K562 (cell line): ENCODE measurements around the gene SHISAL2A. TPM values are rescaled to one million over a fixed set of nuclear protein-coding genes. Genes with fewer than 3 reads are reported as not detected.

Experiments used
- ATAC-seq: fragments of 200-7000 bp; cut with Tn5 transposase; 3 replicates; pipeline ENCODE4 v1.9.1; 2020; ENCODE audit warnings: moderate library complexity
- BruUV-seq: library from RNA; stranded (reverse); fragments of 400-500 nt; replicated peaks from 2 replicates; lab custom pipeline; 2021; lab: Mats Ljungman, UMichigan
- CTCF ChIA-PET: fragments of 300-600 bp; formaldehyde crosslinking; extraction: SDS; loops from one replicate; lab custom pipeline; 2021; ENCODE audit warnings: low intra/inter-chr PET ratio; lab: Yijun Ruan, JAX
- POLR2A ChIA-PET: fragments of 300-600, 350-650 bp; sonication (Branson Sonifier 250); formaldehyde crosslinking; extraction: SDS; loops from one replicate; lab custom pipeline; 2021; ENCODE audit warnings: antibody characterized with exemption, inconsistent platforms; lab: Yijun Ruan, JAX
- DNase-seq, 4 experiments: peaks; one replicate each; pipeline versions ENCODE4 v3.0.0 to v3.0.0-alpha.2; 2011 to 2018; ENCODE audit warnings: low spot score in 3 of 4, mixed read lengths in 3 of 4; ENCODE audit errors: extremely low read depth in 1 of 4
- FAIRE-seq: peaks from 2 replicates; lab custom pipeline; 2011; peaks lifted over from hg19 to GRCh38; lab: Jason Lieb, UNC
- H2AFZ ChIP-seq: 2 replicates; pipeline ENCODE4 v1.6.0; 2011; ENCODE audit warnings: low read depth, low read length, control low read depth, inconsistent platforms
- H3K27ac ChIP-seq: fragments of 200-600 bp; 3 replicates; pipeline ENCODE4 v1.8.0; 2011; ENCODE audit warnings: low read depth, mild to moderate bottlenecking, control low read depth, inconsistent platforms, low read length, moderate library complexity, mixed read lengths; ENCODE audit errors: extremely low read depth
- H3K27me3 ChIP-seq, 2 experiments: fragments of 300-600 bp in 1 of 2; 2 replicates in 1 of 2; 3 replicates in 1 of 2; pipeline versions ENCODE4 v1.6.0 to v1.8.0; 2011; ENCODE audit warnings: inconsistent platforms in 2 of 2, low read length in 2 of 2, mild to moderate bottlenecking in 1 of 2, mixed read lengths in 1 of 2, moderate library complexity in 1 of 2; ENCODE audit not compliant: control insufficient read depth in 2 of 2, insufficient read depth in 2 of 2
- H3K36me3 ChIP-seq: fragments of 300-600 bp; 3 replicates; pipeline ENCODE4 v1.8.0; 2011; ENCODE audit warnings: mild to moderate bottlenecking, low read length, inconsistent platforms; ENCODE audit not compliant: control insufficient read depth, insufficient read depth
- H3K4me1 ChIP-seq, 2 experiments: fragments of 200-600 bp in 1 of 2; replicated peaks in 1 of 2; 2 replicates in 1 of 2; 3 replicates in 1 of 2; pipeline versions ENCODE4 v1.5.1 to v1.8.0; 2011; ENCODE audit warnings: inconsistent platforms in 2 of 2, low read length in 2 of 2, mild to moderate bottlenecking in 1 of 2, mixed read lengths in 1 of 2, moderate library complexity in 1 of 2; ENCODE audit not compliant: control insufficient read depth in 2 of 2, insufficient read depth in 2 of 2
- H3K4me2 ChIP-seq: 2 replicates; pipeline ENCODE4 v1.6.1; 2011; ENCODE audit warnings: low read length, control low read depth, inconsistent platforms, mixed read lengths; ENCODE audit not compliant: insufficient read depth
- H3K4me3 ChIP-seq: fragments of 200-600 bp; sonication (generic), shearing (Covaris generic); 2 replicates; pipeline ENCODE4 v1.5.1; 2016; ENCODE audit warnings: control low read depth, inconsistent platforms
- H3K79me2 ChIP-seq: fragments of 200-600 bp; 3 replicates; pipeline ENCODE4 v1.8.0; 2011; ENCODE audit warnings: low read length, inconsistent platforms; ENCODE audit not compliant: control insufficient read depth, insufficient read depth
- H3K9ac ChIP-seq, 2 experiments: 2 replicates each; pipeline versions ENCODE4 v1.6.0 to v1.6.1; 2011; ENCODE audit warnings: low read depth in 2 of 2, low read length in 2 of 2, control low read depth in 1 of 2, inconsistent platforms in 1 of 2, mild to moderate bottlenecking in 1 of 2, mixed read lengths in 1 of 2; ENCODE audit not compliant: insufficient read depth in 1 of 2
- H3K9me1 ChIP-seq: one replicate; pipeline ENCODE4 v1.6.0; 2011; ENCODE audit warnings: inconsistent platforms, mild to moderate bottlenecking, low read length, moderate library complexity; ENCODE audit not compliant: control insufficient read depth, insufficient read depth
- H3K9me3 ChIP-seq: replicated peaks from 2 replicates; pipeline ENCODE4 v1.5.1; 2011; ENCODE audit warnings: low read depth, low read length, inconsistent platforms; ENCODE audit not compliant: control insufficient read depth, insufficient read depth
- H4K20me1 ChIP-seq: replicated peaks from 2 replicates; pipeline ENCODE4 v1.6.1; 2011; ENCODE audit warnings: low read length, inconsistent platforms, mixed read lengths; ENCODE audit not compliant: control insufficient read depth, insufficient read depth
- ATF2 ChIP-seq: sonication (generic); formaldehyde crosslinking; IDR thresholded peaks from 2 replicates; pipeline ENCODE4 v1.8.1; 2022; ENCODE audit warnings: missing genetic modification reagents
- CCAR2 ChIP-seq: fragments of 200-400 bp; formaldehyde crosslinking; IDR thresholded peaks from 2 replicates; pipeline ENCODE4 v1.6.1; 2017; ENCODE audit warnings: mild to moderate bottlenecking, low read depth, low read length
- CREB1 ChIP-seq, 2 experiments: sonication (generic) in 1 of 2; formaldehyde crosslinking in 1 of 2; IDR thresholded peaks; 2 replicates each; pipeline versions ENCODE4 v1.6.1 to v1.8.0; 2012 to 2022; ENCODE audit warnings: inconsistent platforms in 1 of 2, mild to moderate bottlenecking in 1 of 2, missing genetic modification reagents in 1 of 2, moderate library complexity in 1 of 2
- ETS2 ChIP-seq: IDR thresholded peaks from 2 replicates; pipeline ENCODE4 v1.6.1; 2016; ENCODE audit warnings: borderline replicate concordance, missing genetic modification characterization, mild to moderate bottlenecking, moderate library complexity, missing compliant biosample characterization; ENCODE audit not compliant: poor library complexity, severe bottlenecking
- HDAC8 ChIP-seq: fragments of 450-650 bp; IDR thresholded peaks from 2 replicates; pipeline ENCODE4 v1.6.1; 2016; ENCODE audit warnings: mild to moderate bottlenecking, missing genetic modification characterization, moderate library complexity, missing compliant biosample characterization
- JUND ChIP-seq, 2 experiments: IDR thresholded peaks; 2 replicates in 1 of 2; 3 replicates in 1 of 2; pipeline ENCODE4 v1.6.1; 2011; ENCODE audit warnings: borderline replicate concordance in 2 of 2, low read depth in 2 of 2, low read length in 2 of 2, improper control_type of control experiment in 1 of 2, missing biosample characterization in 1 of 2, missing genetic modification characterization in 1 of 2, missing genetic modification reagents in 1 of 2
- KLF6 ChIP-seq: fragments of 250-450 bp; sonication (Bioruptor Pico); IDR thresholded peaks from 2 replicates; pipeline ENCODE4 v1.4.0; 2020; ENCODE audit warnings: mild to moderate bottlenecking, moderate library complexity, borderline replicate concordance
- MCM5 ChIP-seq: fragments of 450-650 bp; IDR thresholded peaks from 2 replicates; pipeline ENCODE4 v1.6.1; 2016; ENCODE audit warnings: low read depth
- MTA2 ChIP-seq: fragments of 450-650 bp; IDR thresholded peaks from 2 replicates; pipeline ENCODE4 v1.6.1; 2016; ENCODE audit warnings: low read depth
- SIRT6 ChIP-seq: IDR thresholded peaks from one replicate; pipeline ENCODE4 v1.6.1; 2012; ENCODE audit warnings: low read depth, mild to moderate bottlenecking, control low read depth, inconsistent platforms, low read length, moderate library complexity
- SRSF3 ChIP-seq: fragments of 200-400 bp; formaldehyde crosslinking; IDR thresholded peaks from 2 replicates; pipeline ENCODE4 v1.6.1; 2016; ENCODE audit warnings: mild to moderate bottlenecking, low read length, moderate library complexity; ENCODE audit not compliant: insufficient read depth
- TBP ChIP-seq: optimal IDR thresholded peaks from 2 replicates; pipeline ENCODE3; 2011; ENCODE audit warnings: low read depth, low read length, improper control_type of control experiment
- TCF7 ChIP-seq: sonication (generic); IDR thresholded peaks from 2 replicates; pipeline ENCODE4 v1.6.1; 2016; ENCODE audit warnings: antibody characterized with exemption, borderline replicate concordance
- ZC3H4 ChIP-seq: sonication (generic); formaldehyde crosslinking; IDR thresholded peaks from 2 replicates; pipeline ENCODE4 v1.9.0; 2021; ENCODE audit warnings: missing genetic modification reagents, borderline replicate concordance
- ZNF41 ChIP-seq: fragments of 250-450 bp; sonication (Bioruptor Pico); conservative IDR thresholded peaks from 2 replicates; pipeline ENCODE4 v1.4.0; 2020; ENCODE audit warnings: mild to moderate bottlenecking
- ZNF511 ChIP-seq: sonication (generic); formaldehyde crosslinking; IDR thresholded peaks from 2 replicates; pipeline ENCODE4 v1.8.0; 2022; ENCODE audit warnings: mild to moderate bottlenecking, missing genetic modification reagents
- ZNF76 ChIP-seq: fragments of 250-450 bp; sonication (Bioruptor Pico); IDR thresholded peaks from 2 replicates; pipeline ENCODE4 v1.4.0; 2020; ENCODE audit warnings: mild to moderate bottlenecking, moderate library complexity, borderline replicate concordance
- ZNF79 ChIP-seq: fragments of 250-450 bp; sonication (Bioruptor Pico); IDR thresholded peaks from 2 replicates; pipeline ENCODE4 v1.4.0; 2020; ENCODE audit warnings: low read depth, mild to moderate bottlenecking, moderate library complexity
- WGBS: fragments of 100-300 bp; shearing (Covaris generic); methylation state at CpG from one replicate; pipeline ENCODE4 v1.1.6; 2016; ENCODE audit warnings: low coverage, mixed read lengths; ENCODE audit not compliant: insufficient coverage; ENCODE audit errors: missing lambda C conversion rate; 5-methylcytosine and 5-hydroxymethylcytosine counted together
- in situ Hi-C: fragments of 300-500 bp; cut with MboI; formaldehyde crosslinking; loops from 4 replicates; pipeline ENCODE4 v1.15.0; 2018; ENCODE audit warnings: inconsistent platforms, mixed read lengths
- intact Hi-C: fragments of 100-400 bp; cut with micrococcal nuclease; formaldehyde crosslinking; loops from 2 replicates; pipeline ENCODE4 v1.14.2; 2022
- polyA plus RNA-seq, 8 experiments: library from polyadenylated mRNA; depleted of rRNA in 4 of 8; stranded (reverse) in 5 of 8; unstranded in 3 of 8; fragments of >200 nt; fragmentation: Nextera tagmentation in 2 of 8; fragmentation: Illumina TruSeq in 1 of 8; extraction: Ambion mirVana in 2 of 8; extraction: Trizol in 1 of 8; gene quantifications; 2 replicates each; pipeline versions ENCODE4 v1.2.1 to v1.2.3, GENCODE V29; 2011 to 2014; ENCODE audit warnings: inconsistent platforms in 1 of 8, missing spikeins in 1 of 8
- total RNA-seq, 7 experiments: library from RNA; depleted of rRNA in 6 of 7; stranded (reverse); fragments of >200 nt in 6 of 7; fragmentation: Illumina TruSeq in 2 of 7; extraction: Trizol in 2 of 7; gene quantifications; 2 replicates each; pipeline versions ENCODE4 v1.2.1 to v1.2.3, GENCODE V29; 2011 to 2021; ENCODE audit warnings: low replicate concordance in 1 of 7
- TF ChIP-seq, protein P1 (sequence below): conservative IDR thresholded peaks from 2 replicates; pipeline ENCODE4 v1.6.1; 2011; ENCODE audit warnings: low read depth, mild to moderate bottlenecking, low read length; ENCODE audit not compliant: control insufficient read depth

The SHISAL2A gene
- total and polyA plus RNA-seq, 9 of the 15 experiments (the other 6 are each of a cell fraction or from before 2014, with no cell fraction given) = 0.11 TPM; not detected in 8

- intact Hi-C loops (no loop called here), in situ Hi-C loops (loop anchor here (25.0 kb wide), 1 partner anchor 542 kb away; the partner anchor contains the start of gene ZFYVE9)
- Histone ChIP-seq H3K4me3 (no peak overlapping the region), H4K20me1 (no peaks in the 10 kb centered on the region), H3K27ac (no peak overlapping the region), H3K9me3 (no peaks in the 10 kb centered on the region), H2AFZ (no peak overlapping the region), H3K4me2 (no peak overlapping the region), H3K36me3 (no peaks in the 10 kb centered on the region; the same call in 2 of the 3 replicates), H3K4me1 (peaks cover 0 to 20% of the 10 kb centered on the region in 2 experiments; a peak in 4 of 5 replicates), H3K9me1 (no peaks in the 10 kb centered on the region), H3K9ac (no peak overlapping the region), H3K79me2 (no peaks in the 10 kb centered on the region), H3K27me3 (no peaks in the 10 kb centered on the region; a peak in 1 of 5 replicates)
- WGBS = 90% methylated on average over 1 of the region's 1 CpG
- ChIA-PET POLR2A (interaction anchor here (0.5 to 1.0 kb wide), 3 partner anchors 11 to 332 kb away, joined by 3 to 4 read pairs (median 3); no protein-coding TSS in a partner anchor), CTCF (no interaction called here)
- BruUV-seq = no TSS peak
- no peak for DNase-seq
- ATAC-seq = no peak
- no peak for FAIRE-seq
- TF ChIP-seq ETS2 = no peak
- no peak for TF ChIP-seq TBP
- no peak for TF ChIP-seq ATF2 (CRISPR knock-in tag)
- TF ChIP-seq, protein P1, sequence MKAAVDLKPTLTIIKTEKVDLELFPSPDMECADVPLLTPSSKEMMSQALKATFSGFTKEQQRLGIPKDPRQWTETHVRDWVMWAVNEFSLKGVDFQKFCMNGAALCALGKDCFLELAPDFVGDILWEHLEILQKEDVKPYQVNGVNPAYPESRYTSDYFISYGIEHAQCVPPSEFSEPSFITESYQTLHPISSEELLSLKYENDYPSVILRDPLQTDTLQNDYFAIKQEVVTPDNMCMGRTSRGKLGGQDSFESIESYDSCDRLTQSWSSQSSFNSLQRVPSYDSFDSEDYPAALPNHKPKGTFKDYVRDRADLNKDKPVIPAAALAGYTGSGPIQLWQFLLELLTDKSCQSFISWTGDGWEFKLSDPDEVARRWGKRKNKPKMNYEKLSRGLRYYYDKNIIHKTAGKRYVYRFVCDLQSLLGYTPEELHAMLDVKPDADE = no peak
- no peak for TF ChIP-seq CREB1 (IDR thresholded peaks at IDR 0.05)
- TF ChIP-seq CREB1 (CRISPR knock-in tag; IDR thresholded peaks at IDR 0.05) = no peak
- no peak for TF ChIP-seq ZC3H4 (CRISPR knock-in tag)
- no peak for TF ChIP-seq HDAC8 (tag)
- TF ChIP-seq ZNF41 = no peak
- no peak for TF ChIP-seq ZNF76 (CRISPR knock-in tag)
- no peak for TF ChIP-seq SRSF3
- no peak for TF ChIP-seq SIRT6
- no peak for TF ChIP-seq KLF6
- TF ChIP-seq MTA2 = no peak
- TF ChIP-seq JUND (IDR thresholded peaks at IDR 0.05; ENCODE audit: borderline replicate concordance, low read depth, low read length) = no peak
- TF ChIP-seq JUND (tag; IDR thresholded peaks at IDR 0.05; ENCODE audit: borderline replicate concordance, low read depth, low read length) = no peak
- no peak for TF ChIP-seq CCAR2
- TF ChIP-seq TCF7 = no peak
- TF ChIP-seq MCM5 = no peak
- TF ChIP-seq ZNF511 (CRISPR knock-in tag) = no peak
- TF ChIP-seq ZNF79 = no peak
Measured at GRCh38 chr1:52679048-52679447, 46.1 kb downstream of the SHISAL2A start.
